Stimulated activated CD4-positive, alpha-beta T cell treated with anti-CD3 and anti-CD28 coated beads, Interleukin-4, amount 100 ng/mL, for 4 hours (primary cell): ENCODE data around the gene MGAT5.

ENCODE experiments used
- DNase-seq, 2 experiments: peaks; one replicate each; pipeline ENCODE4 v3.0.0-alpha.2; 2020

MGAT5 gene

DNA sequence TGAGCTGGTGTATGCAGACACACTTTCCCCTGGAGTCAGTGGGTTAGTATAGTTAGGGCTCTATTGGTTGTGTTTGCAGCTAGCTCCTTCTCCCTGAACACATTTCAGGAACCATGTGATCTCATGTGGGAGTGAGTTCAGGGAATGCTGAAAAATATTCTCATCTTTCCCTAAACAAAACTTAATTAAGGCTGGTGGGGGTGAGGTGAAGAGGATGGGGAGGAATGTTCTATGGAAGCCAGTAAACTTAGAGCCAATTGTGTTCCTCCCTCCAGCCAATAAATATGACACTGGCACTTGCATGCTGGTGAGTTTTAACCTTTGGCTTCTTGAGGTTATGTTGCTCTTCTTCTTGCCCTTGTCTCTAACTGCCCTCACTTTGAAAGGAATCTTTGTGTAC lies 952 bp downstream of the MGAT5 start:
- DNase-seq = no peak

DNA sequence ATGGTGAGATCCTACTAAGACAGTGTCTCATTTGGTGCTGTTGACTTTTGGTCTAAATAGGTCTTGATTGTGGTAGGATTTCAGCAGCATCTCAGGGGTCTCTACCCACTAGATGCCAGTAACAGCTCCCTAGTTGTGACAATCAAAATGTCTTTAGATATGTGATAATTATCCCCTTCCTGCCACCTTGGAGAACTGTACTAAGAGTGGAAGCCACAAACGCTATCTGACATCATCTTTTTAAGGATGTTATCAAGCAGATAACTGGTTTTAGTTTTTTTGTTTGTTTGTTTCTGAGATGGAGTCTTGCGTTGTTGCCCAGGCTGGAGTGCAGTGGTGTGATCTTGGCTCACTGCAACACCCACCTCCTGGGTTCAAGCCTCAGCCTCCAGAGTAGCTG lies 3.1 kb downstream of the MGAT5 start:
- no peak for DNase-seq

DNA sequence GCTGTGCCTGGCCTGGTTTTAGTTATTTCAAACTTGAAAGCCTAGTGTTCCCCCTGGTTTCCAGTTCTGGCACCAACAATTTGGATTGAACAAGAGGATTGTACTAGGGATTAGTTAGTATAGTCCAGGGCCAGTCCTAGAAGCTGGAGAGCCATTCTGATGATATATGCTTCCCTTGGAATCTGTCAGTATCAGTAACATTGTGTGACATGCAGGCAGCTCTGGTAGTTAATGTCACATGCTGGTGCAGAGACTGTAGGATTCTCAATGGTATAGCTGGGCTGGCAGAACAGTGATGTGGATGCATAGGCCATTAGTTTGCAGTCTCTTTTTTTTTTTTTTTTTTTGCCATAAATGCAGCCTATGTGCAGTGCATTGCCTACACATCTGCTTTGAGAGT lies 3.6 kb downstream of the MGAT5 start:
- no peak for DNase-seq

DNA sequence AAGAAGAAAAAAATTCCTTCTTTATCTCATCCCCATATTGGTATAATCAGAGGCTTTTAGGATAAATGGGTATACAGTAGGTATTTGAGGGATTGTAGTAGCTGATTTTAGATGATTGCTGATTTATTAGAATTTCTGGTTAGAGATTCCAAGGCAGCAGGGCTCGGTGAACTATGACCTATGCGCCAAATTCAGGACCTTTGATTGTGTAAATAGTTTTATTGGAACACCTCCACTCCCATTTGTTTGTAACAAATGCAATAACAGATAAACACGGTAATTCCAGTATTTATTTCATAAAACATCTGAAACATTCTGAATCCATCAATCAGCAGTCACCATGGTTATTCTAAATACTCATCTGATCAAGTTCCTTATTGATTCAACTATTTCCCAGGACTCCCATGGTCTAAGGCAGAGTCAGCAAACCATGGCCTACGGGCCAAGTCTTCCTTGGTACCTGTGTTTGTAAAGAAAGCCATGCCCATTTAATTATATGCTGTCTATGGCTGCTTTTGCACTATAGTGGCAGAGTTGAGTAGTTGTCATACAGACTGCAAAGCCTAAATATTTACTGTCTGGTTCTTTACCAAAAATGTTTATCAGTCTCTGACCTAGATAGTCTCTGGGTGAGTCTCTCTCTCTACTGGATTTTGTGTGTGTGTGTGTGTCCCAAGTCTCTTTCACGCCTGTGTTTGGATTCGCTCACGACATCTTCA lies 4.3 kb downstream of the MGAT5 start:
- DNase-seq = no peak

DNA sequence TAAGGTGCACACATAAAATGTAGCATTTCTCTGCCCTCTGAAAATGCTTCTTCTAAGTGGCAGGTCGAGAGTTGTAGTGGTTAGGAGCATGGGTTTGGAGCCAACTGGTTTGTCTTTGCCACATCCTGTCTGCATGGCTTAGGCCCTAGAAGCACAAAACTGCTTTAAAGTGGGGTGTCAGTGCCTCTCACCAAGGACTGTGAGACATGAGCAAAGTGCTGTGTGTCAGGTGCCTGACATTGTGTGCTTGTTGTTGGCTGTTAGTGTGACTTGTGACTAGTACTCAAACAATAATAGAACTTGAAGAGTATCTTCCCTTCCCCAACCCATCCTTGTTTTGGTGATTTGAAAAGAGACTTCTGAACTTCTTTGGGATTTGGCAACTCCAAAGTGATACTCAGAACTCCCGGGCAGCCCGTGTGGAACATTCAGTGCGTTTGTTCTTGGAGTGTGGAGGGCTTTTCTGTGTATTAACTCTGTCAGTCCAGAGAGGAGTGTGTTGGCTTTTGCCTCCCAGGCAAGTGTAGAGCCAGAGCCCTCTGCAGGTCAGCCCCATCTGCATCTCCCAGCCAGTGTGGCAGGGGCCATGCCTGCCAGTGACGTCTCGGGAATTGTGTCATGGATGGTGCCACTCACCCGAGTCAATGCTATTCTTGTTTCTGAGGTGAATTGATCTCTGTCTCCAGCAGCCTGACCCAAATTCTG lies 5.0 kb downstream of the MGAT5 start:
- peak in 1 of 2 experiments; percentile 40 for DNase-seq

DNA sequence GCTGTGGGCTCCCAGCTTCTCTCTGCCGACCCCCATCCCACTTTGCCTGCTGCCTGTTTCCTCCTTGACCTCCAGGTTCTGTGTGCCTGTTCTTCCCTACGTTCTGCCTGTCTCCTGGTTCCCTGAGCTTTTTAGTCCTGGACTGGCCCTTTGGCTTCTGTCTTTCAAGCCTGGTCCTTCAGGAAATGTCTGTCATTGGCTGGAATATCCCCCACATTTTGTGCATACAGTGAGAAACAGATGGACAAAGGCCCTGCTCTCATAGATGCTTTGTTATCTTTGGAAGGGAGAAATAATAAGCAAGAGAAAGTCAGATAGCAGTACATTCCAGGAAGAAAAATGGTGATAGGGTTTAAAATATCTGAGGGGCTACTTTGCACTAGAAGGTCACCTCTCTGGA lies 5.7 kb downstream of the MGAT5 start:
- DNase-seq = no peak

DNA sequence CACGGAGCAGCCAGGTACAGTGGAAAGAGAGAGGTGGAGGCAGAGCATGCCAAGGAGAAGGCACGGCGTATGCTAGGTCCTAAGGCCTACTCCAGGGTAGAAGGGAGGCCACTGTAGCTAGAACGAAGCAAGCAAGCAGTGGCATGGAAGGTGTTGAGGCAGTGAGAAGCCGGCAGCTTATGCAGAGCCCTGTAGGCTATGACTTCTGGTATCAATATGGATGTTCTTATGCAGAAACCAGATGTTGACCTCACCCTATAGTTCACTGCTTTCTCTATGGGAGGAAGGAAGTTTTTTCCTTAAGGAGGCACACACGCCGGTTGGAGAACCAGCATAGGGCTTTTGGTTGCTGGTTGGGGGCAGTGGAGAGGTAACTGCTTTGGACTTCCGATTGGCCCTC lies 6.1 kb downstream of the MGAT5 start:
- DNase-seq = no peak

DNA sequence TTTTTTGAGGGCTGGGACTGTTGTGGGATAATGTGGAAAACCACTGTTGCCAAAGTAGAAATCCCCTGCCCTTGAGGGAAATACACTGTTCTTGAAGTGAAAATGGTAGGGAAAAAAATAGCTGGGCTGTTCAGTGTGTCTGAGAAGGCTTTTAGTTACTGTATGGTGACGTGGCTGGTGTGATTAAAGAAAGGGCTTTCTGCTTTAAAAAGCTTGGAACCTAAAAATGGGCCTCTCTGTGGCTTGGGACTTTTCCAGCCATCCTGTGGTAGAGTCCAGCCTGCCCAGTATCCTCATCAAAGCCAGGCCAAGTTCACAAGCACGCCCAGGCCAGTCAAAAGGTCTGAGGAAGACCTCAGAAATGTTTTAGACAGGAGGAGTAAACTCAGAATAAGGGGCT lies 6.8 kb downstream of the MGAT5 start:
- no peak for DNase-seq

DNA sequence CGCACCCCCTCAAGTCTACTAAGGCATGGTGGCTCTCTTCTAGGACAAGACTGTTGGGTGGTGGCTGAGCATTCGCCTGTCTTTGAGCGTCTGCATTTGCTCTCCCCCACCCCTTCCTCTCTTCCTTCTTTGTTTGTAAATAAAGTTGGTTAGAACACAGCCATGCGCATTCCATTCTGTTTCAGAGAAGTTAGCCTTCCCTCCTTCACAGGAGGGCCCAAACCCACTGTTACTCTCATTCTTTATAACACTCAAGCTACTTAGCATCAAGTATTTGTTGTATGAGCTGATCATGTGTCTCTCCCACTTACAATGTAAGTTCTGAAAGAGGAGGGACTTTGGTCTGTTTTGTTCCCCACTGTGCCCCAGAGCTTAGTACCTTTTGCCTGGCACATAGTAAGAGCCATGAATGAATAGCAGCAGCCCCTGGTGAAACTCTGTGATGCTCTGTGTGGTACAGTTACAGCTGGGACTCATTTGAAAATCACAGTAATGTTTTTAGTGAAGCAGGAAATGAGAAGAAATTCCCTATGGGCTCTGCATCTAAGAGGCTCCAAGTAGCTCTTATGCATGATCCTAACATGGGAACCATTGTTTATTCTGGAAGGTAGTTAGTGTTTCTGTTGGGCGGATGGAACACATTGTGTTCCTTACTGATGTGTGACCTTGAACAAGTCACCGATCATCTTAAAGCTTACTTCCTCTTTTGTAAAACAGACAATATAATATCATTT lies 7.7 kb downstream of the MGAT5 start:
- DNase-seq = no peak

DNA sequence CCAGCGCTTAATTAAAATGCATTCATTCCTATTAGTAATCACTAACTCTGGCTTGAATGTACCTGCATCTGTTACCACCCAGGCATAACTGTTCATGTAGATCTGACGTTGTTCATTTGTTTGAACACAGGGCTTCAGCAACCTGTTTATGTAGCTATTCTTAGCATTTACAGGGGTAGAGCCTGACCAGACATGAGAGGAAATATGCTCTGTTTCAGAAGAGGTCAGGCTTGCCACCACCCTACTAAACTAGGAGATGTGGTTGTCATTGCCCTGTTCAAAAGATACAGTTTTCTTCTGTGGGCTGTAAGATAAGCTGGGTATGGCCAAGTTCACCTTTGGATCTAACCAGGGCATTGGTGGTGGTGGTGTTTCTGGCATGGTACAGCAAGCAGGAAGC lies 8.8 kb downstream of the MGAT5 start:
- no peak for DNase-seq

DNA sequence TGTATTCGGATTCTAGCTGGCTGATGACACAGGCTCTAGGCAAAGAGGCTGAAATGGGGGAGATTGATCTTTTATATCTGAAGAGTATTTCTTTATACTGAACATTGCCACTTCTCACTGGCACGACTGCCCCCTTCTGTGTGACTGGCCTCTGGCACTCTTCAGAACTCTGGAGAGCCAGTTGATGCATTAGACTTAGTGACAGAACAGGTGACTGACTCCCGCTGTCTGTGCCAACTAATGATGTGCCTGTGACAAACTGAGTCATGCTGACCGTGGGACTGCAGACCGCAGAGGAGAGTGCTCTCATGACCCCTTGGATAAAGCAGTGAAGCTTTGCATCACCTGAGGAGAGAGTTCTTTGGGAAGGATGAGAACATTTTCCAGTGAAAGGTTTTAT lies 14.4 kb downstream of the MGAT5 start:
- no peak for DNase-seq

DNA sequence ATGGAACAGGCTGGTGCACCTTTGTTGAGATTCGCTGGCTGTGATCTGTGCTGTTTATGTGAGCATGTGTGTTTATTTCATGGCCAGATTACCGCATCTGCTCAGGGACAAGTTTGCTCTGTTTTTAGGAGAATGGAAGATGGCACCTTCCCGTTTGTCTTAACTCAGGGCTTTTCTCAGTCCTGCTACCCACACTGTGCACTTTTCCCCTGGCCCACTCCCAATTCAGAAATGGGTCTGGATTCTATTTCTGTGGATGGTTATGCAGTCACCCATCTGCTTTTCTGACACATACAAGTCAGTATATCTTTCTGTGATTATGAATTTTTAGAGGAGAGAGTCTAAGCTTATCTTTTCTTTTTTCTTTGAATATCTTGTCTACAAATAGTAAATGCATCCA lies 15.4 kb downstream of the MGAT5 start:
- DNase-seq = no peak

DNA sequence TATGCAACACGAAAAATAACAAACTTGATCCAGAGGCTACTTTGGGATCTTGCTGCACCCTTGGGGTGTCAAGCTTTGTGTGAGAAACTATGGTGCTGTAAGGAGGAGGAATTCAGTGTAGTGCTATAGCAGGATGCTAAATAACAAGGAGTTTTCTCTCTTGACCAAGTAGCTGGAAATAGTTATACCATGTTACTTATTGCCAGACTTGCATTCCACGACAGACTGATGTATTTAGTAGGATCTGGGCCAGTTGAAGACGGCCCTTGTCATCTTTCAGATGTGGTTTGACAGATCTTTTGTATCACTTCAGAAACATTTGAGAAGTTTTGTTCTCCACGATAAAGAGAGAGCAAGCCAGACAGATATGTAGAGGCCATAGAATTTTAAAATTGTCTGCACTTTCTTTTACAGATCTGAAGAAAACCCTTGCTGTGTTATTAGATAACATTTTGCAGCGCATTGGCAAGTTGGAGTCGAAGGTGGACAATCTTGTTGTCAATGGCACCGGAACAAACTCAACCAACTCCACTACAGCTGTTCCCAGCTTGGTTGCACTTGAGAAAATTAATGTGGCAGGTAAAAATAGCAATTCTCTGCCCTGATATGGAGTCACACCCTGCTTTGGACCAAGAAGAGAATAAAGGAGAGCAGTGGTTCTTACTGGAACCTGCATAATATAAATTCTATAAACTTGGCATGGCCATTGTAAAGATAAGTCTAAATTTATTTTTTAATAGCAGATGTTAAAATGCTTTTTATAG lies 16.3 kb downstream of the MGAT5 start:
- no peak for DNase-seq

DNA sequence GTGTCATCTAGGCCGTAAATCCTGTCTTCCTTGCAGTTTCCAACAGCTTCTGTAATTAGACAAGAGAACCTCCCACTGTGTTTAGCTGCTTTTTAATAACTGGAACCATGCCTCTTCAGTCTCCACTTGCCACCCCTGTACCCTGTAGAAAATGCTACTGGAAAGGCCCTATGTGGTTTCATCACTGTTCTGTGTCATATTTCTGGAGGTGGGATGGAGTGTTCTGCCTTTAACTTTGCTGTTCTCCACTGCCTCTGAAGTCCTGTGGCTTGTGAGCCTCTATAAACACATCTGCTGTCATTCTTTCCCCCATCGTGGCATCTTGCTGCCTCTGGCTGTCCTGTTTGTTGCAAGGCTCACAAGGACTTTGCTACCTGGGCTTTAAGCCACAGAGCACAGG lies 17.9 kb downstream of the MGAT5 start:
- no peak for DNase-seq

DNA sequence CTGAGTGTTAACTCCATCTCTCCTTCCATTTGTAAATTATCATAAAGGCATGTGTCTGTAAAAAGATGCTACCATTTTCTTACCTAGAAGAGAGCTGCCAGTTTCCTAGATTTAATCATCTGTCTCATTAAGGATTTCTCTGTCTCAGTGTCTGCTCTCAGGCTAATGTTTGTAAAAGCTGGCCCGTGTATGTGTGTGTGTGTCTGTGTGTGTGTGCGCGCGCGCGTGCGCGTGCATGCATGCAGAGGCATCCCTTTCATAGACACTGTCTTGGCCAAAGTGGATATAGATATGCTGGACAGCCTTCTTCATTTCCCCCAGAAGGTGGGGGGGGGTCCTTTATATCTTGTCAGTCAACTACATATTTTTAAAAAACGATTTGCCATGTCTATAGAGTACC lies 18.9 kb downstream of the MGAT5 start:
- no peak for DNase-seq

DNA sequence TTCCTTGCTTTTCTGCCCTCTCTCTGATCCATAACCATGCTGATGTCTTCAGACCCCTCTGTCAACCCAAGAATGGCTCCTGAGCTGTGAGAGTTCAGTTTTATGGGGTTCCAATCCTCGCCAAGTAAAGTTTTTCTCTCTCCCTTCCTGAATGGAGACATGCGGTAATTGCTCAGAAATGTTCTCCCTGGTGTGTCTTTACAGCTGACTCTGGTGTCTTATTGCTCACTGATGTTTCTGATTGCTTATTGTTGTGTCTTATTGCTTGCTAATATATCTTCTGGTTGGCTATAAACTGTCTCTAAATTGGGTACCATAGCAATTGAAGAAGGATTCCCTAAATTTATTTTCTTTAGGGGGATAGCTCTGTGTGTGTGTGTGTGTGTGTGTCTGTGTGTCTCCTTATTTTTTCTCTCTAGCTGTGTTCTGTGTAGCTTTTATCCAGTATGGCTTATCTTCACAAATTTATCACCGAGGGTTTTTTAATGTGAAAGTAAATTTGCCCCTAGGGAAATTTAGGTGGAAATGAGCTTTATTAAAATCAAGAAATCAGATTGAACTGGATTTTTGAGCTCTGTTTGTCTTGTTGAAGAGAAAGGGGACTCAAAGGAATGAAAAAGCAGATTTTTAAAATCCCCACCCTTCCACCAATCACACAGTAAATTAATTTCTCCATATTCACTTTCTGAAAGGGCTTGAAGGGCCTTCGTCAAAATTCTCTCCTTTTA lies 19.5 kb downstream of the MGAT5 start:
- no peak for DNase-seq

DNA sequence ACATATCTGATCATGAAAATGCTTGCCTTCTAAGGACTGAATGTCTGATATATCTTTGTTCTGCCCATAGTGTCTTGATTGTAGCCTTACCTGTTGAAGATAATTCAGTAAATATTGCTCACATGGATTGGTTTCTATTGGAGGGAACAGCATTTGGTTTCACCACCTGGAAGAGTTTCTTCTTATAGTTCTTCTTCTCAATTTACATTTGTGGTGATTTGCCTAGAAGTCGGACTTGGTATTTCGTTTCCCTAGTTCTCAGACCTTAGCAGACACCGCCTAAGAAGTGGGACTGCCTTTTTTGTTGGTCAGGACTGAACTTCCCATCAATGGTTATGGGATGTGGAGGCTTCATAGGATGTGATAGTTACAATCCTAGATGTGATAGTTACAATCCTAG lies 20.2 kb downstream of the MGAT5 start:
- DNase-seq = no peak

DNA sequence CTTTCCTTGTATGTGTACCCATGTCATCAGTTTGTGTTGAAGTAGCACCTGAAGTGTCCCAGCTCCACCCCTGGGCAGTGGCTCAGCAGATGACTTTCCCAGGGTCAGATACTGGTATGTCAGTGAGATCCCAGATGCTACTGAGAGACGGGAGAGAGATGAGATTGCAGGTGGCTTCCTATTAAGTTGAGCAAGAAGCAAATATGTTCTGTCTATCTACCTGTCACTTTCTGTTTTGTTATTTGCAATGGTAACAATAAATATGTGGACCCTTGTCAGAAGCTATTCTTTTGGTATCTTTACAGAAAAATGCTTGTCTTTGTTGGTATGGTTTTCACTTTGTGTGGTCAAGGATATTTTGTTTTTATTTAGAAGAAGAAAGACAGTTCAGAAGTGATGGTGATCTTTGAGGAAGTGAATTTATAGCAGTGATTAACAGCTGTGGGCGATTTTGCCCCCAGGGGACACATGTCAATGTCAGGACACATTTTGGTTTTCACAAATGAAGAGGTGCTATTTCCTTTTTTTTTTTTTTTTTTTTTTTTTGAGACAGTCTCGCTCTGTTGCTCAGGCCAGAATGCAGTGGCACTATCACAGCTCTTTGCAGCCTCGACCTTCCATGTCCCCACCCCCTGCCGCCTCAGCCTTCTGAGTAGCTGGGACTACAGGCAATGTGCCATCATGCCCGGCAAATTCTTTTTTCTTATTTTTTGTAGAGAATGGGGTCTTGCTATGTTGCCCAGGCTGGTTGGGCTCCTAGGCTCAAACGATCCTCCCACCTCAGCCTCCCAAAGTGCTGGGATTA lies 21.4 kb downstream of the MGAT5 start:
- DNase-seq = no peak

DNA sequence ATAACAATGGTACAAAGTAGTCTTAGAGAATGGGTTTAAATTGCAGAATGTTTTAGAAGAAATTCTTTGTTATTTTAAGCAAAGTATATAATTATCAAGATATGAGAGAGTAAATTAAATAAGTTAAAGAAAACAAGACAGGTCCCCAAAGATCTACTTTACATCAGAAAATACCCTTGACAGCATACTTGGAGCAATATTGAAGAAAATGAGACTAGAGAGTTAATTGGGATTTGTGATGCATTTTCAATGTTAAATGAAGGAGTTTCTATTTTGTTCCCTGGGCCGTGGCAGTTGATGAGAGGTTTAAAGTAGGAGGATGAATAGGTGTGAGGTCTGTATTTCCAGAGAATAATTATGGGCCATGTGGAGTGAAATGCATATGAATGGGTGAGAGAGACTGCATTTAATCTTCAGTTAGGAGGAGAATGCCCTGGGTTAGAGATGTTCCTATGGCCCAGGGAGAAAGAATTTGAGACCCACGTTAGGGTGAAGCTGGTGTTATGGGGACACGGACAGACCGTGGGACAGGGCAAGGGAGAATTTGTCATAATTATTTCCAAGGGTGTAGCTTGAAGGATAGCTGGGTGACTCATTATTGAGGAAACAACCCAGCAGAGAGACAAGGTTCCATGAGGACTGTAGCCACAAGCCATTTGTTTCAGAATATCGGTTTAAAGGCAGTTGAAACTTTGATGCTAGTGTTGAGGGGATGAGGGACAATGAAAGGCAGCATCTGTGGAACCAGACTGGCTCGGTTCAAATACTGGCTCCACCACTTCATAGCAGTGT lies 22.7 kb downstream of the MGAT5 start:
- no peak for DNase-seq

DNA sequence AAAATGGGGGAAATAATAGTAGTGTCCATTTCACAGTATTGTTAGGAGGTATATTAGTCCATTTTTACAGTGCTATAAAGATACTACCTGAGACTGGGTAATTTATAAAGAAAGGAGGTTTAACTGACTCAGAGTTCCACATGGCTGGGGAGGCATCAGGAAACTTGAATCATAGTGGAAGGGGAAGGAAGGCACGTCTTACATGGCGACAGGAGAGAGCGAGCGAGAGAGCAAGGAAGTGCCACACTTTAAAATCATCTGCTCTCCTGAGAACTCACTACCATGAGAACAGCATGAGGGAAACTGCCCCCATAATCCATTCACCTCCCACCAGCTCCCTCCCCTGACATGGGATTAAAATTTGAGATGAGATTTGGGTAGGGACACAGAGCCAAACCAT lies 23.4 kb downstream of the MGAT5 start:
- no peak for DNase-seq

DNA sequence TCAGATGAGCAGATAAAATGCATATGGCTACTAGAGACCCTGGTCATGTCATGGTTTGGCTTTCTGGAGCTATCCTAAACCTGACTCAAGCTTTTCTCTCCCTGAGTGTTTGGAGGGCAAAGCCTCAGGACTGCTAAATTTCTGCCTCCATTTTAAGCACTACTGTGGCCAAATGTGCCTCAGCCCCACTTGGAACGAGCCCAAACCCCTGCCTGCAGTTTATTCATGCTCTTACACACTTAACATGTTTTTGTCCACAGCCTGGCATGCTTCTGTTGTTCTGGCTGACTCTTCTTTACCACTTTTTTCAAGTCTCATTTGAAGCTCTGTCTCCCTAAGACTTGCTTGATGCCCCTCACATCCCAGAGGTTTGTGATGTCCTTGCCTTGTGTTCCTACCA lies 24.7 kb downstream of the MGAT5 start:
- DNase-seq = no peak
